Suprapubic skin (tissue), 4 donors: ENCODE measurements around the gene SLC25A19.

Experiments
- CTCF ChIP-seq, 2 donors: fragments of 200-600 bp in 1 of 2; fragments of 450-650 bp in 1 of 2; sonication (generic) in 1 of 2; IDR thresholded peaks; one replicate each; pipeline ENCODE4 v1.5.1; 2016 to 2019; ENCODE audit warnings: antibody characterized with exemption in 2 of 2, mild to moderate bottlenecking in 1 of 2, moderate library complexity in 1 of 2
- EP300 ChIP-seq: sonication (generic); formaldehyde crosslinking; IDR thresholded peaks from one replicate; pipeline ENCODE4 v1.6.1; 2017; ENCODE audit warnings: antibody characterized with exemption
- POLR2A ChIP-seq, 2 donors: fragments of 450-650 bp; IDR thresholded peaks; one replicate each; pipeline ENCODE4 v1.6.1; 2017; ENCODE audit warnings: antibody characterized with exemption in 2 of 2, mild to moderate bottlenecking in 2 of 2, moderate library complexity in 2 of 2
- POLR2AphosphoS5 ChIP-seq, 3 donors: sonication (generic); formaldehyde crosslinking; IDR thresholded peaks; one replicate each; pipeline ENCODE4 v1.6.1; 2017; ENCODE audit warnings: antibody characterized with exemption in 3 of 3

DNA sequence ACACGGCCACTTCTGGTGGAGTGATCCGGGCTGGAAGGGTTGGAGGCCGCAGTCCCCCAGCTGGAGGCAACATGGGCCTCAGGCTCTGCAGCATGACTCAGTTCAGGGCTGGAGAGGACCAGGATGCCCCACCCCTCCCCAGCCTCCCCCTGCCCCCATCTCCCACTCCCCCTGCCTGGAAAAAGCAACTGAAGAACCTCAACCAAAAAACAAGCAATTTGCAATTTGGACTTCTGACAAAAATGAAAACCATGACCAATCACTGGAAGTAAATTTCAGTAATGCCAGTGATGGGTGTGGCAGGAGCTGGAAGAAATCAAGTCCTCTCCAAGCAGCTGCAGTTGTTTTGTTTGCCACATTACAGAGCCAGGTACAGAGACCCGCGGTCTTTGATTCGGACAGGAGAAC, 11.6 kb downstream of the SLC25A19 start:
- TF ChIP-seq CTCF (IDR thresholded peaks at IDR 0.05) (no peak), POLR2AphosphoS5 (IDR thresholded peaks at IDR 0.05) (no peak), POLR2A (IDR thresholded peaks at IDR 0.05) (no peak), EP300 (no peak)
